Activated CD8-positive, alpha-beta memory T cell treated with anti-CD3 and anti-CD28 coated beads, Interleukin-2, amount 50 U/mL, for 4 hours (primary cell): ENCODE data around the gene PTPRN2.
"Not testable (repeated sequence)": the region's sequence is repeated elsewhere in the genome, so short reads cannot be mapped to it uniquely, and the experiment has no call there.

Experiments
- DNase-seq: peaks from one replicate; pipeline ENCODE4 v3.0.0-alpha.2; 2020

Gene PTPRN2

GRCh38 chr7:158240801-158241200 lies 346.8 kb downstream of the PTPRN2 start:
- no peak for DNase-seq

- DNase-seq: no peak
These were observed 348.2 kb downstream of the PTPRN2 start for GRCh38 chr7:158239290-158239981.

- no peak for DNase-seq
These were observed 348.9 kb downstream of the PTPRN2 start for GRCh38 chr7:158238616-158239289.

GRCh38 chr7:158237672-158238335 lies 349.8 kb downstream of the PTPRN2 start:
- DNase-seq: no peak

- DNase-seq: no peak
These were observed 351.2 kb downstream of the PTPRN2 start for GRCh38 chr7:158236400-158236799.

- DNase-seq: no peak
These were observed 351.8 kb downstream of the PTPRN2 start for GRCh38 chr7:158235862-158236261.

- no peak for DNase-seq
These were observed 357.7 kb downstream of the PTPRN2 start for GRCh38 chr7:158229945-158230344.

- DNase-seq: no peak
These were observed 358.6 kb downstream of the PTPRN2 start for GRCh38 chr7:158228986-158229385.

- no peak for DNase-seq
These were observed 359.5 kb downstream of the PTPRN2 start for GRCh38 chr7:158228131-158228530.

- DNase-seq: no peak
These were observed 360.2 kb downstream of the PTPRN2 start for GRCh38 chr7:158227258-158227984.

- no peak for DNase-seq
These were observed 371.4 kb downstream of the PTPRN2 start for GRCh38 chr7:158216198-158216597.

- DNase-seq: no peak
These were observed 378.2 kb downstream of the PTPRN2 start for GRCh38 chr7:158209435-158209834.

- no peak for DNase-seq
These were observed 381.3 kb downstream of the PTPRN2 start for GRCh38 chr7:158206341-158206740.

- DNase-seq: no peak
These were observed 383.2 kb downstream of the PTPRN2 start for GRCh38 chr7:158204453-158204852.

GRCh38 chr7:158203948-158204347 lies 383.7 kb downstream of the PTPRN2 start:
- not testable (repeated sequence) for DNase-seq

- no peak for DNase-seq
These were observed 393.2 kb downstream of the PTPRN2 start for GRCh38 chr7:158194365-158194900.

GRCh38 chr7:158193446-158193845 lies 394.2 kb downstream of the PTPRN2 start:
- DNase-seq: no peak

- no peak for DNase-seq
These were observed 394.7 kb downstream of the PTPRN2 start for GRCh38 chr7:158192956-158193355.

- DNase-seq: no peak
These were observed 395.3 kb downstream of the PTPRN2 start for GRCh38 chr7:158192184-158192835.

- DNase-seq: no peak
These were observed 396.0 kb downstream of the PTPRN2 start for GRCh38 chr7:158191671-158192070.

GRCh38 chr7:158190756-158191155 lies 396.9 kb downstream of the PTPRN2 start:
- no peak for DNase-seq

GRCh38 chr7:158188676-158189075 lies 398.9 kb downstream of the PTPRN2 start:
- no peak for DNase-seq

GRCh38 chr7:158187694-158187994 lies 400.0 kb downstream of the PTPRN2 start:
- DNase-seq: no peak
